HEK293 (cell line): ENCODE measurements around the gene IMMP2L.
A peak's percentile ranks its signal among the peaks of the same experiment; 100 is the strongest.

Source experiments
- CTCF ChIA-PET: fragments of 350-600 bp; formaldehyde crosslinking; extraction: SDS; loops from one replicate; lab custom pipeline; 2021; ENCODE audit warnings: antibody characterized with exemption; lab: Yijun Ruan, JAX
- POLR2A ChIA-PET: fragments of 300-600 bp; formaldehyde crosslinking; extraction: SDS; loops from one replicate; lab custom pipeline; 2020; ENCODE audit warnings: antibody characterized with exemption, inconsistent platforms; lab: Yijun Ruan, JAX
- H3K27ac ChIP-seq: fragments of 200-500 bp; sonication (Bioruptor generic); 2 replicates; pipeline ENCODE4 v1.5.1; 2014; ENCODE audit warnings: low read depth, low read length, control low read depth, inconsistent platforms; ENCODE audit errors: extremely low read depth
- H3K36me3 ChIP-seq, 2 experiments: fragments of 200-500 bp in 1 of 2; sonication (Bioruptor generic) in 1 of 2; 1 replicate in 1 of 2; 2 replicates in 1 of 2; pipeline ENCODE4 v1.5.1; 2014 to 2017; ENCODE audit warnings: inconsistent platforms in 2 of 2, low read length in 2 of 2; ENCODE audit not compliant: control insufficient read depth in 2 of 2, insufficient read depth in 1 of 2
- H3K4me1 ChIP-seq: fragments of 200-500 bp; sonication (Bioruptor generic); 2 replicates; pipeline ENCODE4 v1.5.1; 2014; ENCODE audit warnings: mild to moderate bottlenecking, low read length, inconsistent platforms; ENCODE audit not compliant: control insufficient read depth, insufficient read depth
- H3K4me3 ChIP-seq: 2 replicates; pipeline ENCODE4 v1.5.1; 2011; ENCODE audit warnings: low read depth, mild to moderate bottlenecking, control low read depth, low read length, moderate library complexity
- H3K9me3 ChIP-seq: fragments of 200-500 bp; sonication (Bioruptor generic); 2 replicates; pipeline ENCODE4 v1.5.1; 2014; ENCODE audit warnings: low read depth, low read length, inconsistent platforms; ENCODE audit not compliant: control insufficient read depth, insufficient read depth
- GLI2 ChIP-seq: fragments of 450-650 bp; formaldehyde crosslinking; IDR thresholded peaks from 2 replicates; pipeline ENCODE4; 2017; ENCODE audit warnings: missing biosample characterization, missing genetic modification characterization, low read depth, borderline replicate concordance
- SETDB1 ChIP-seq: IDR thresholded peaks from one replicate; pipeline ENCODE4 v1.6.1; 2017; ENCODE audit warnings: mild to moderate bottlenecking, low read length, moderate library complexity, mixed read lengths; ENCODE audit not compliant: insufficient read length
- SP2 ChIP-seq: fragments of 450-650 bp; formaldehyde crosslinking; IDR thresholded peaks from 2 replicates; pipeline ENCODE4 v1.5.1; 2016; ENCODE audit warnings: missing biosample characterization, missing genetic modification characterization
- YY2 ChIP-seq: fragments of 450-650 bp; formaldehyde crosslinking; IDR thresholded peaks from 2 replicates; pipeline ENCODE4 v1.5.1; 2016; ENCODE audit warnings: missing biosample characterization, missing genetic modification characterization
- ZBTB1 ChIP-seq: fragments of 450-650 bp; formaldehyde crosslinking; IDR thresholded peaks from 2 replicates; pipeline ENCODE4 v1.5.1; 2016; ENCODE audit warnings: missing biosample characterization, missing genetic modification characterization
- ZFHX2 ChIP-seq: fragments of 450-650 bp; formaldehyde crosslinking; conservative IDR thresholded peaks from 2 replicates; pipeline ENCODE4 v1.5.1; 2016; ENCODE audit warnings: missing biosample characterization, missing genetic modification characterization
- ZNF155 ChIP-seq: fragments of 450-650 bp; formaldehyde crosslinking; IDR thresholded peaks from 2 replicates; pipeline ENCODE4 v1.5.1; 2016; ENCODE audit warnings: missing biosample characterization, missing genetic modification characterization
- ZNF16 ChIP-seq: fragments of 450-650 bp; formaldehyde crosslinking; IDR thresholded peaks from 2 replicates; pipeline ENCODE4 v1.5.1; 2016; ENCODE audit warnings: low read depth, missing biosample characterization, missing genetic modification characterization
- ZNF169 ChIP-seq: fragments of 450-650 bp; formaldehyde crosslinking; IDR thresholded peaks from 2 replicates; pipeline ENCODE4 v1.5.1; 2016; ENCODE audit warnings: missing biosample characterization, missing genetic modification characterization
- ZNF19 ChIP-seq: fragments of 450-650 bp; formaldehyde crosslinking; IDR thresholded peaks from 2 replicates; pipeline ENCODE4; 2016; ENCODE audit warnings: missing biosample characterization, missing genetic modification characterization, low read depth
- ZNF202 ChIP-seq: fragments of 450-650 bp; formaldehyde crosslinking; IDR thresholded peaks from 2 replicates; pipeline ENCODE4 v1.5.1; 2016; ENCODE audit warnings: missing biosample characterization, missing genetic modification characterization, borderline replicate concordance
- ZNF24 ChIP-seq: fragments of 450-650 bp; formaldehyde crosslinking; IDR thresholded peaks from 2 replicates; pipeline ENCODE4 v1.5.1; 2016; ENCODE audit warnings: missing biosample characterization, missing genetic modification characterization
- ZNF394 ChIP-seq: fragments of 450-650 bp; formaldehyde crosslinking; IDR thresholded peaks from 2 replicates; pipeline ENCODE4 v1.5.1; 2016; ENCODE audit warnings: missing biosample characterization, missing genetic modification characterization, mild to moderate bottlenecking, moderate library complexity, borderline replicate concordance
- ZNF404 ChIP-seq: fragments of 450-650 bp; formaldehyde crosslinking; IDR thresholded peaks from 2 replicates; pipeline ENCODE4 v1.5.1; 2017; ENCODE audit warnings: missing biosample characterization, missing genetic modification characterization
- ZNF529 ChIP-seq: fragments of 450-650 bp; formaldehyde crosslinking; IDR thresholded peaks from 2 replicates; pipeline ENCODE4 v1.5.1; 2017; ENCODE audit warnings: missing genetic modification characterization, missing biosample characterization; ENCODE audit not compliant: insufficient replicate concordance
- ZNF558 ChIP-seq: fragments of 450-650 bp; formaldehyde crosslinking; IDR thresholded peaks from 2 replicates; pipeline ENCODE4 v1.5.1; 2016; ENCODE audit warnings: missing biosample characterization, missing genetic modification characterization
- ZNF623 ChIP-seq: fragments of 450-650 bp; formaldehyde crosslinking; IDR thresholded peaks from 2 replicates; pipeline ENCODE4 v1.5.1; 2016; ENCODE audit warnings: missing biosample characterization, missing genetic modification characterization
- ZNF624 ChIP-seq: fragments of 450-650 bp; formaldehyde crosslinking; IDR thresholded peaks from 2 replicates; pipeline ENCODE4 v1.5.1; 2017; ENCODE audit warnings: missing biosample characterization, missing genetic modification characterization
- ZNF843 ChIP-seq: fragments of 450-650 bp; formaldehyde crosslinking; IDR thresholded peaks from 2 replicates; pipeline ENCODE4 v1.5.1; 2016; ENCODE audit warnings: missing biosample characterization, missing genetic modification characterization
- TF ChIP-seq, protein P1 (sequence below): IDR thresholded peaks from 2 replicates; pipeline ENCODE4 v1.6.1; 2011; ENCODE audit warnings: mild to moderate bottlenecking, low read depth, low read length, borderline replicate concordance
- TF ChIP-seq, protein P2 (sequence below): fragments of 450-650 bp; formaldehyde crosslinking; IDR thresholded peaks from 2 replicates; pipeline ENCODE4 v1.5.1; 2016; ENCODE audit warnings: missing biosample characterization, missing genetic modification characterization
- TF ChIP-seq, protein P3 (sequence below): fragments of 450-650 bp; formaldehyde crosslinking; IDR thresholded peaks from 2 replicates; pipeline ENCODE4 v1.5.1; 2017; ENCODE audit warnings: missing biosample characterization, missing genetic modification characterization

IMMP2L gene

DNA sequence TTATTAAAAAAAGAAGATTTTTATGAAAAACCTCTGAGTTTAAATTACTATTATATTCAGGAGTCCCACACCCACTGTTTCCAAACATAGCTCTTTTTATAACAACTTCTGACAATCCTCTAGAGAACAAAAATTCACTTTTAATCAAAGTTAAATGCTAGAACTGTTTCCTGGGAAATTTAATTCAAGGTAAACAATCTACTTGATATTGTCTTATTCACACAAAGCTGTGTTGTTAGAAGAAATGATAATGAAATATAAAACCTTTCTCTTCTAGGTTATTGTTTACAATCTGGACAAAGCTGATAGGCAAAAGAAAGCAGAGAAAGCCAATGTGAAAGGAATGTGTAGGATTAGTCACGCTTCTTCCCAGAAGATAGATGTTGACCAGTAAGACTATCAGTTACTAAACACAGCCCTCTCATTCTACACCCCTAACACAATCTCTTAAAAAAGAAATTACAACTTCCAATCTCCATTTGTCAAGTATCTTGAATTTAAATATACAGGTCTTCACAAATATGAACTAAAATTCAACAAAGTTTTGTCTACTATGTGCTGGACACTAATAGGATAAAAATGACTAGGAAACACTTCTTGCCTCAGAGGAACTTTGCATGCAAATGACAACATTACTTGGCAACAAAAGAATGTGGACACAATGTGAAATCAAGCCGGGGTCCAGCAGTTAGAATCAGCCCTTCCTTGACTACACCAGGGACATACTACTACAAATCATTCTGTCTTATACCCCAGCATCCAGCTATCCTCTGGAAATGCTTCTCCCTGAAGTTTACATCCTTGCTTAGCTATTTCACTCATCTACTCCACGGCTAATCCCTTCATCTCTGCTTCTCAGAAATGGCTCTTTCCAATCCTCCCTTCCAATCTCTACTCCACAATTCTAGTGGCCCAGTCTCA lies 123.7 kb downstream of the IMMP2L start:
- ChIA-PET CTCF (interaction anchor here (0.7 kb wide), 1 partner anchor 11 kb away, joined by 5 read pairs; no protein-coding TSS in a partner anchor), POLR2A (interaction anchor here (0.6 kb wide), 1 partner anchor 1014 kb away, joined by 4 read pairs; no protein-coding TSS in a partner anchor)
- H3K27ac ChIP-seq, result no peak overlapping the region

DNA sequence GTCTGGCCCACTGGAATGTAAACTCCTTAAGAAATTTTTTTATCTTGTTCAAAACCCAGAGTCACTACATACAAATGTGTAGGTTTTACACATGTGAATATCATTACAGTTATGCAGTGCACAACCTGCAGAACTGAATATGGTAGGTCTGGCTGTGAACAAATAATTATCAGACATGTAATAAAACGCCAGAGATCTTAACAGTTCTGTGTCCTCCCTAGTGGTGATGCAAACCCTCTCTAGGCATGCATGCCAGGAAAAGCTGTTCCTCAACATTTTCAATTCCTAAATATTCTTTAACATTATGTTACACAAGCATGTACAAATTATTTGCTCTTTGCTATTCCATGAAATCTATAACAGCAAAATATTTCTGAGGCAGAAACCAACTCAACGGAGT lies 124.6 kb downstream of the IMMP2L start:
- Histone ChIP-seq H3K9me3 (no peaks in the 10 kb centered on the region), H3K36me3 (no peaks in the 10 kb centered on the region), H3K4me3 (no peak overlapping the region), H3K4me1 (no peaks in the 10 kb centered on the region), H3K27ac (no peak overlapping the region)
- TF ChIP-seq ZNF155 (tag by site-specific recombination) (no peak), ZNF16 (tag by site-specific recombination) (no peak), ZNF202 (no peak), ZNF404 (tag by site-specific recombination) (no peak), GLI2 (no peak), SETDB1 (no peak), ZBTB1 (tag by site-specific recombination) (no peak), ZNF623 (tag by site-specific recombination) (no peak), ZNF19 (no peak), SP2 (tag by site-specific recombination) (no peak), ZFHX2 (no peak), ZNF558 (tag by site-specific recombination) (no peak), ZNF624 (no peak), ZNF169 (tag by site-specific recombination) (no peak), ZNF24 (tag by site-specific recombination) (no peak)
- TF ChIP-seq, protein P1, sequence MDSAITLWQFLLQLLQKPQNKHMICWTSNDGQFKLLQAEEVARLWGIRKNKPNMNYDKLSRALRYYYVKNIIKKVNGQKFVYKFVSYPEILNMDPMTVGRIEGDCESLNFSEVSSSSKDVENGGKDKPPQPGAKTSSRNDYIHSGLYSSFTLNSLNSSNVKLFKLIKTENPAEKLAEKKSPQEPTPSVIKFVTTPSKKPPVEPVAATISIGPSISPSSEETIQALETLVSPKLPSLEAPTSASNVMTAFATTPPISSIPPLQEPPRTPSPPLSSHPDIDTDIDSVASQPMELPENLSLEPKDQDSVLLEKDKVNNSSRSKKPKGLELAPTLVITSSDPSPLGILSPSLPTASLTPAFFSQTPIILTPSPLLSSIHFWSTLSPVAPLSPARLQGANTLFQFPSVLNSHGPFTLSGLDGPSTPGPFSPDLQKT, result no peak
- ChIA-PET POLR2A (no interaction called here), CTCF (interaction anchor here (0.7 kb wide), 1 partner anchor 97 kb away, joined by 4 read pairs; no protein-coding TSS in a partner anchor)

More for the DNA sequence above, 123.7 kb downstream of the IMMP2L start:
- Histone ChIP-seq H3K4me1 (no peaks in the 10 kb centered on the region), H3K4me3 (no peak overlapping the region), H3K36me3 (no peaks in the 10 kb centered on the region), H3K9me3 (no peaks in the 10 kb centered on the region)
- TF ChIP-seq, protein P2, sequence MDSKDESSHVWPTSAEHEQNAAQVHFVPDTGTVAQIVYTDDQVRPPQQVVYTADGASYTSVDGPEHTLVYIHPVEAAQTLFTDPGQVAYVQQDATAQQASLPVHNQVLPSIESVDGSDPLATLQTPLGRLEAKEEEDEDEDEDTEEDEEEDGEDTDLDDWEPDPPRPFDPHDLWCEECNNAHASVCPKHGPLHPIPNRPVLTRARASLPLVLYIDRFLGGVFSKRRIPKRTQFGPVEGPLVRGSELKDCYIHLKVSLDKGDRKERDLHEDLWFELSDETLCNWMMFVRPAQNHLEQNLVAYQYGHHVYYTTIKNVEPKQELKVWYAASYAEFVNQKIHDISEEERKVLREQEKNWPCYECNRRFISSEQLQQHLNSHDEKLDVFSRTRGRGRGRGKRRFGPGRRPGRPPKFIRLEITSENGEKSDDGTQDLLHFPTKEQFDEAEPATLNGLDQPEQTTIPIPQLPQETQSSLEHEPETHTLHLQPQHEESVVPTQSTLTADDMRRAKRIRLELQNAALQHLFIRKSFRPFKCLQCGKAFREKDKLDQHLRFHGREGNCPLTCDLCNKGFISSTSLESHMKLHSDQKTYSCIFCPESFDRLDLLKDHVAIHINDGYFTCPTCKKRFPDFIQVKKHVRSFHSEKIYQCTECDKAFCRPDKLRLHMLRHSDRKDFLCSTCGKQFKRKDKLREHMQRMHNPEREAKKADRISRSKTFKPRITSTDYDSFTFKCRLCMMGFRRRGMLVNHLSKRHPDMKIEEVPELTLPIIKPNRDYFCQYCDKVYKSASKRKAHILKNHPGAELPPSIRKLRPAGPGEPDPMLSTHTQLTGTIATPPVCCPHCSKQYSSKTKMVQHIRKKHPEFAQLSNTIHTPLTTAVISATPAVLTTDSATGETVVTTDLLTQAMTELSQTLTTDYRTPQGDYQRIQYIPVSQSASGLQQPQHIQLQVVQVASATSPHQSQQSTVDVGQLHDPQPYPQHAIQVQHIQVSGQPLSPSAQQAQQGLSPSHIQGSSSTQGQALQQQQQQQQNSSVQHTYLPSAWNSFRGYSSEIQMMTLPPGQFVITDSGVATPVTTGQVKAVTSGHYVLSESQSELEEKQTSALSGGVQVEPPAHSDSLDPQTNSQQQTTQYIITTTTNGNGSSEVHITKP (tag by site-specific recombination), result peak; percentile 26; the same call in 1 of the 2 replicates
- TF ChIP-seq ZNF394 (peak; percentile 28; the same call in 1 of the 2 replicates), ZNF529 (tag by site-specific recombination) (no peak), ZNF843 (tag by site-specific recombination) (0 out of 2 replicates have a peak, but pooled peaks have one; percentile 25), YY2 (tag by site-specific recombination) (no peak)
- TF ChIP-seq, protein P3, sequence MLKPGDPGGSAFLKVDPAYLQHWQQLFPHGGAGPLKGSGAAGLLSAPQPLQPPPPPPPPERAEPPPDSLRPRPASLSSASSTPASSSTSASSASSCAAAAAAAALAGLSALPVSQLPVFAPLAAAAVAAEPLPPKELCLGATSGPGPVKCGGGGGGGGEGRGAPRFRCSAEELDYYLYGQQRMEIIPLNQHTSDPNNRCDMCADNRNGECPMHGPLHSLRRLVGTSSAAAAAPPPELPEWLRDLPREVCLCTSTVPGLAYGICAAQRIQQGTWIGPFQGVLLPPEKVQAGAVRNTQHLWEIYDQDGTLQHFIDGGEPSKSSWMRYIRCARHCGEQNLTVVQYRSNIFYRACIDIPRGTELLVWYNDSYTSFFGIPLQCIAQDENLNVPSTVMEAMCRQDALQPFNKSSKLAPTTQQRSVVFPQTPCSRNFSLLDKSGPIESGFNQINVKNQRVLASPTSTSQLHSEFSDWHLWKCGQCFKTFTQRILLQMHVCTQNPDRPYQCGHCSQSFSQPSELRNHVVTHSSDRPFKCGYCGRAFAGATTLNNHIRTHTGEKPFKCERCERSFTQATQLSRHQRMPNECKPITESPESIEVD, result 0 out of 2 replicates have a peak, but pooled peaks have one; percentile 22
